SH-SY5Y (cell line): ENCODE results near the gene SEPTIN1.

Experiments used
- GATA2 ChIP-seq: IDR thresholded peaks from 2 replicates; pipeline ENCODE4 v1.6.1; 2011; ENCODE audit warnings: mild to moderate bottlenecking, low read depth, low read length
- GATA3 ChIP-seq: IDR thresholded peaks from 2 replicates; pipeline ENCODE4 v1.6.1; 2011; ENCODE audit warnings: low read depth, mild to moderate bottlenecking, low read length, moderate library complexity

DNA sequence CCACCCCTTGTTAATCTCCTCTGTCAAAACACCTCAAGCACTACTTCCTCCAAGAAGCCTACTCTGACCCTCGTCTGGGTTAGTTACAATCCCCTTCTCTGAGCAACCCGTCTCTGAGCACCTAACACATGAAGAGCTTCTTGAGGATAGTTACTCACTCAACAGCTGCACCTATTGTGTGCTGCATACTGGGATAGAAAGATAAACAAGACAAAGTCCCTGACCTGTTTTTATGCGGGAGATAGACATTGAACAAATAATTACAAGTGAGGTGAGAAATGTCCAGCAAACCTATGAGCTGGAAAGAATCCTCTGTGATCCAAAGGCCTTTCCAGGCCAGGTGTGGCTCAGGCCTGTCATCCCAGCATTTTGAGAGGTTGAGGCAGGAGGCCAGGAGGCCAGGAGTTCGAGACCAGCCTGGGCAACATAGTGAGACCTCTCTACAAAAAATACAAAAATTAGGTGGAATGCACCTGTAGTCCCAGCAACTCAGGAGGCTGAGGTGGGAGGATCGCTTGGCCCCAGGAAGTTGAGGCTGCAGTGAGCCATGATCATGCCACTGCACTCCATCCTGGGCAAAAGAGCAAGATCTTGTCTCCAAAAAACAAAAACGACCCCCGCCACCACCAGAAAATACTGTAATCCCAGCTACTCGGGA lies 19.5 kb upstream of the SEPTIN1 start:
- no peak for TF ChIP-seq GATA2
- no peak for TF ChIP-seq GATA3
